Chondrocyte (in vitro differentiated cells): ENCODE data around the gene WDR45B. TPM values are rescaled to one million over a fixed set of nuclear protein-coding genes. Genes with fewer than 3 reads are reported as not detected.
A peak's percentile ranks its signal among the peaks of the same experiment; 100 is the strongest.
"Not testable (repeated sequence)": the region's sequence is repeated elsewhere in the genome, so short reads cannot be mapped to it uniquely, and the experiment has no call there.

Experiments used
- DNase-seq: peaks from one replicate; pipeline ENCODE4 v3.0.0; 2021; ENCODE audit warnings: mixed read lengths, low spot score
- H3K27ac Mint-ChIP-seq: one replicate; pipeline ENCODE4 v1.8.0; 2021; ENCODE audit warnings: mild to moderate bottlenecking, moderate library complexity, mixed read lengths; ENCODE audit not compliant: unreplicated experiment
- H3K27me3 Mint-ChIP-seq: 2 replicates; pipeline ENCODE4 v1.8.0; 2021; ENCODE audit warnings: low read depth, mixed read lengths
- H3K36me3 Mint-ChIP-seq: 2 replicates; pipeline ENCODE4 v1.8.0; 2021; ENCODE audit warnings: low read depth, mixed read lengths
- H3K4me1 Mint-ChIP-seq: 2 replicates; pipeline ENCODE4 v1.8.0; 2021; ENCODE audit warnings: low read depth, mild to moderate bottlenecking, mixed read lengths
- H3K4me3 Mint-ChIP-seq: one replicate; pipeline ENCODE4 v1.8.0; 2021; ENCODE audit warnings: mild to moderate bottlenecking, moderate library complexity, mixed read lengths; ENCODE audit not compliant: unreplicated experiment
- H3K9me3 Mint-ChIP-seq: 2 replicates; pipeline ENCODE4 v1.8.0; 2021; ENCODE audit warnings: low read depth, mixed read lengths
- total RNA-seq: library from RNA; stranded (reverse); gene quantifications from 3 replicates; pipeline ENCODE4 v1.2.1, GENCODE V29; 2021
- TF ChIP-seq, protein P1 (sequence below): fragments of 200-600 bp; sonication (generic); IDR thresholded peaks from 2 replicates; pipeline ENCODE4 v1.5.0; 2021; ENCODE audit warnings: antibody characterized with exemption, mild to moderate bottlenecking, moderate library complexity

WDR45B gene
- total RNA-seq, 1 donor from 2014 or later = 67.8 TPM

DNA sequence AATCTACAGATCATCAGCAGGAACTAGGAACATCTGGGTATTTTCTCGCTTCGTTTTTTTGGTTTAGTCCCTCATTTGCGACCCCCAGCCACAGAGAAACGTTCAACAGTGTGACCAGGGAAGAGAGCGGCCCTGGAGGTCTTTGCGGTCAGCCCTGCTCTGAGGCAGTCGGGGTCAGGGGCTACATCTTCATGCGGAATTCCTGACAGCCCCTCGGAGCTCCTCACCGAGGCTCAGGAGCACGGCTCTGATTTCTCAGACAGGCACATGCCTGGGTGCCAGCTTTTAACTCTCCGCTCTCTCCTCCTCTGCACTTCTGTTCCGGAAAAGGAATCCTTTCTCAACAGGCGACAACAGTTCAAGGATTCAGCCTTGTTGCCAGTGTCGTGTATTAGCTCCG lies 8.0 kb upstream of the WDR45B start:
- no peak overlapping the region for H3K4me3 Mint-ChIP-seq
- H3K36me3 Mint-ChIP-seq = peaks cover 18% of the 10 kb centered on the region
- H3K27ac Mint-ChIP-seq = no peak overlapping the region
- no peaks in the 10 kb centered on the region for H3K27me3 Mint-ChIP-seq
- TF ChIP-seq, protein P1, sequence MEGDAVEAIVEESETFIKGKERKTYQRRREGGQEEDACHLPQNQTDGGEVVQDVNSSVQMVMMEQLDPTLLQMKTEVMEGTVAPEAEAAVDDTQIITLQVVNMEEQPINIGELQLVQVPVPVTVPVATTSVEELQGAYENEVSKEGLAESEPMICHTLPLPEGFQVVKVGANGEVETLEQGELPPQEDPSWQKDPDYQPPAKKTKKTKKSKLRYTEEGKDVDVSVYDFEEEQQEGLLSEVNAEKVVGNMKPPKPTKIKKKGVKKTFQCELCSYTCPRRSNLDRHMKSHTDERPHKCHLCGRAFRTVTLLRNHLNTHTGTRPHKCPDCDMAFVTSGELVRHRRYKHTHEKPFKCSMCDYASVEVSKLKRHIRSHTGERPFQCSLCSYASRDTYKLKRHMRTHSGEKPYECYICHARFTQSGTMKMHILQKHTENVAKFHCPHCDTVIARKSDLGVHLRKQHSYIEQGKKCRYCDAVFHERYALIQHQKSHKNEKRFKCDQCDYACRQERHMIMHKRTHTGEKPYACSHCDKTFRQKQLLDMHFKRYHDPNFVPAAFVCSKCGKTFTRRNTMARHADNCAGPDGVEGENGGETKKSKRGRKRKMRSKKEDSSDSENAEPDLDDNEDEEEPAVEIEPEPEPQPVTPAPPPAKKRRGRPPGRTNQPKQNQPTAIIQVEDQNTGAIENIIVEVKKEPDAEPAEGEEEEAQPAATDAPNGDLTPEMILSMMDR = no peak
- peak; percentile 55 for DNase-seq
- H3K4me1 Mint-ChIP-seq = no peaks in the 10 kb centered on the region
- no peaks in the 10 kb centered on the region for H3K9me3 Mint-ChIP-seq

DNA sequence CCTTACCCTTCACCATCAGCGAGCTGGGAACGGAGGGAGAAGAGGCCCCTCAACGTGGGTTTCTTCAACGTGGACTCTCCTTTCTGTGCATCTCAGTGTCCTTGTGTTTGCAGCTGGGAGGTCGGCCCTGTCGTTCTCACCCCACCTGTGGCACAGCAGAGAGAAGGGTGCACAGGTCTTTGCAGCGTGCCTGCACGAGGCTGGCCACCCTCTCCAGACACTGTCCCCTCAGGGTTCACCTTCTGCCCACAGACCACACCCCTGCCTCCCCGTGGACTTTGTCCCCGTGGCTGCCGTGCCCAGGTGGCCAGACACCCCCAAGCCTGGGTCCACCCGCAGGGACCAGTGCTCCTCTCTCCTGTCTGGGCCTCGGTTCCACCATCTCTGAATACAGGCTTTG lies 7.3 kb upstream of the WDR45B start:
- Mint-ChIP-seq H3K4me3 (no peak overlapping the region), H3K36me3 (peaks cover 15% of the 10 kb centered on the region), H3K27ac (no peak overlapping the region), H3K27me3 (no peaks in the 10 kb centered on the region), H3K4me1 (no peaks in the 10 kb centered on the region), H3K9me3 (no peaks in the 10 kb centered on the region)
- DNase-seq = peak; percentile 57
- TF ChIP-seq, protein P1 = no peak

DNA sequence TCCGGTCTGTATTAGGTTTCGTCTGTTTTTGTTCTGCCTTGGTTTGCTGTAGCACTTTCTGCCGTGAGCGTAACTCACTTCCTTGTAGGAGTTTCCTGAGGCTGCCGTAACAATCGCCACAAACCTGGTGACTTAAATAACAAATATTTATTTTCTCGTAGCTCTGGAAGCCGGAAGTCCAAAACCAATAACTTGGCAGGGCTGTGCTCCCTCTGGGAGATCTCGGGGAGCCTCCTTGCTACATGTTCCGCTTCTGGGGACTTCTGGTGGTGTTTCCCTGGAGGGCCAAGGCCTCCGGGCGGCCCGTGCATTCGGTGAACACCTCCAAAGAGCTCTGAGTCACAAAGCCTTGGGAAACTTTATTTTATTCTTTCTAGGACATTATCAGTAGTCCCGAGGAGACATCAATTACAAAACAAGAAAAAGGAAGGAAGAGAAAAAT lies 6.8 kb upstream of the WDR45B start:
- TF ChIP-seq, protein P1 = no peak
- no peaks in the 10 kb centered on the region for H3K4me1 Mint-ChIP-seq
- no peaks in the 10 kb centered on the region for H3K9me3 Mint-ChIP-seq
- no peaks in the 10 kb centered on the region for H3K27me3 Mint-ChIP-seq
- H3K4me3 Mint-ChIP-seq = no peak overlapping the region
- H3K27ac Mint-ChIP-seq = no peak overlapping the region
- peaks cover 14% of the 10 kb centered on the region for H3K36me3 Mint-ChIP-seq
- no peak for DNase-seq

DNA sequence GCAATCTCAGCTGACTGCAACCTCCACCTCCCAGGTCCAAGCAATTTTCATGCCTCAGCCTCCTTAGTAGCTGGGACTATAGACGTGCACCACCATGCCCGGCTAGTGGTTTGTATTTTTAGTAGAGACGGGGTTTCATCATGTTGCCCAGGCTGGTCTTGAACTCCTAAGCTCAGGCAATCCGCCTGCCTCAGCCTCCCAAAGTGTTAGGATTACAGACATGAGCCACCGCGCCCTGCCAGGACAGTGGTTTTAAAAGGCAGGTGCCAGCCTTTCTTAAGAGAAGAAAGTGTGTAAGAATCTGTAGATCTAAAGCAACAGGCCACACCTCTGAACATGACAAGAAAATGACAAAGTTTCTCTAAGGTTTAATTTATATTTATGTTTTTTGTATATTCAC lies 6.4 kb upstream of the WDR45B start:
- H3K27ac Mint-ChIP-seq, H3K4me1 Mint-ChIP-seq, H3K9me3 Mint-ChIP-seq, DNase-seq, H3K4me3 Mint-ChIP-seq, H3K27me3 Mint-ChIP-seq: not testable (repeated sequence)
- H3K36me3 Mint-ChIP-seq = peaks cover 11% of the 10 kb centered on the region

DNA sequence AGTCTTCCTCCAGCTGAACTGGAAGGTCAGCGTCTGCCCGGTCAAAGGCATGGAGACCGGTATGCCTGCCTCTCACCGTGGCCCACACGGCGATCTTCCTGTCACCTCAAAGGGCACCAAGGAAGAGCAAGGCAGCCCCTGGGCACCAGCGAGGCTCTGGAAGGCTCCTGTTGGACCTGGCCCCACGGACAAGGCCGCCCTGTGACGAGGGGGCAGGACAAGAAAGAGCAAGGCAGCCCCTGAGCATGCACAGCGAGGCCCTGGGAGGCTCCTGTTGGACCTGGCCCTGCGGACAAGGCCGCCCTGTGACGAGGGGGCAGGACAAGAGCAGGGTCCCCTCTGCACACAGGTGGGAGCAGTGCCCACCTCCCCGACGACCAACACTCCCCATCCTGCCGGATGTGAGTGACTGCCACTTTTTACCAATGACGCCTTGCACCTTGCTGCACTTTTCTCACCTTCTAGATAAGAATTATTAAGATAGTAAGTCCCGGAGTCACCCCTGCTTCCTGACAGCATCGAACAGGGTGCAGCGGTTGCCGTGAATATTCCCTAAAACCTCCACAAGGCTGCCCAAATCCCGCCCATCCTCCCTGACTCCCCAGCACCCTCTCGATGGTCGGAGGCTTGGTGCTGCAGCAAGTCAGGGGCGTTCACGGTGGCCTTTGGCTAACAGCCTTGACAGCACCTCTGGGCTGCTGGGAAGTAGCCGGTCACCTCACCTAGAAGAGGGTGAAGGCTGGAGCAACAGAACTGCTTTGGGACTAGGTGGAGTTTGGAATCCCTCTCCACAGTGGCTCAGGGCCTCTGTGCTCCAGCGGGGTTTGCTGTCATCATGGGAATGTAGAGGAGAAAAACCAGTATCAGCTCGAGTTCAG lies 5.6 kb upstream of the WDR45B start:
- Mint-ChIP-seq H3K4me3 (no peak overlapping the region), H3K27me3 (no peaks in the 10 kb centered on the region), H3K9me3 (no peaks in the 10 kb centered on the region), H3K36me3 (peaks cover 9% of the 10 kb centered on the region), H3K4me1 (no peaks in the 10 kb centered on the region), H3K27ac (no peak overlapping the region)
- TF ChIP-seq, protein P1 = no peak
- no peak for DNase-seq

DNA sequence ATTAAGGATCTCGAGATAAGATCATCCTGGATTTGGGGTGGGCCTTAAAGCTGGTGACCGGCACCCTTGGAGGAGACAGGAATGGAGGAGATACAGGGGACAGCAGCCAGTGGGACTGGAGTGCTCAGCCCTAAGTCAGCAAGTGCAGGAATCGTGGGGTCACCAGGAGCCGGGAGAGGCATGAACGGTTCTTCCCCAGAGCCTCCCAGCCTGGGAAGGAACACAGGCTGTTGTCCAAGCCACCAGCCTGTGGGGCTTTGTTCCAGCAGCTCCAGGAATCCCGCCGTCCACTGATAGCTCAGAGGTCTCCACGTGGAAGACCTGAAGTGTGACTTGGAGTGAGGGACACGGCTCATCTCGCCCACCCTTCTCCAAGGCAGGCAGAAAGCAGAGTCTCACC lies 2.5 kb upstream of the WDR45B start:
- Mint-ChIP-seq H3K4me1 (peaks cover 15% of the 10 kb centered on the region), H3K4me3 (no peak overlapping the region), H3K27me3 (no peaks in the 10 kb centered on the region), H3K36me3 (no peaks in the 10 kb centered on the region), H3K9me3 (no peaks in the 10 kb centered on the region), H3K27ac (no peak overlapping the region)
- no peak for DNase-seq
- TF ChIP-seq, protein P1 = no peak
